ENCODE results near the gene SCAMP4. TPM values are rescaled to one million over a fixed set of nuclear protein-coding genes. Genes with fewer than 3 reads are reported as not detected.

The SCAMP4 gene
- polyA plus RNA-seq, 1 experiment, result 6.7 TPM

DNA sequence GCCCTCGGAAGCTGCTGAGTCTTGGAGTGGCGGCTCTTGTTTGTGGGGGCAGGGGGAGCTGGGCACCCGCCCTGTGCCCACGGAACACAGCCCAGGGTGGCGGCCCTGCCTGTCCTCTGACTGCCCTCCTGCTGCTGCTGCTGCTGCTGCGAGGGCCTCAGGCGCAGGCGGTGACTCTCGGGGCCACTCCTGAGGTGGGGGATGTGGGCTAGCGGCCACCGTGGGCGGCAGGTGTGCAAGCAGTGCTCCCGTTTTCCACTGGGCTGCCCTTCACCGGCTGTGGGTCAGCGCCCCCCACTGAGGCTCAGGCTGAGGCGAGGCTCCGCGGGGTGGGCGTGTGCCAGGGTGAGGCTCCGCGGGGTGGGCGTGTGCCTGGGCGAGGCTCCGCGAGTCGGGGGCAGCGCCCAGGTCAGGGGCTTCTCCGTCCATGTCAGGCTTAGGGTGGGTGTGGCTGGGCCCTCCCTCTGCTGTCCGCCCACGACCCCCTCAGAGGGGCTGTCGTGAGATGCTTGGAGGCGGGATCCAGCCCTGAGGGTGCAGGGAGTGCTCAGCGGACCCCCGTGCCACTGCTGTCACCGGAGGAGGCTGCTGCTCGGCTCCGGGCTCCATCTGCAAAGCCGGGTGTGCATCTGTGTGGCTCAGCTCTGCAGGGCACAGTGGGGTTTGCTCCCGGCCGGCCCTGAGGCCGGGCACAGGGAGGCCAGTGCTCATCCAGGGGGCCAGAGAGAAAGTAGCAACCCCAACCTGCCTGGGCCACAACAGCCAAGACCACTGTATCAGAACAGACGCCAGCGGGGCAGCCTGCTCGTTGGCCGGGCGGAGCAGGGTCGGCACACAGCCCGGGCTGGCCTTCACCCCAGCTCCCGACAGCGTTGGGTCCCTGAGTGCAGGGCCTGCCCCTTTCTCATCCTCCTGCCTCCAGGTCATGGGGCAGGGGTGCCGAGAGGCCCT lies 50.2 kb downstream of the SCAMP4 start:
- CTCF ChIA-PET, result interaction anchor here (0.5 kb wide), 1 partner anchor 10 kb away, joined by 10 read pairs; no protein-coding TSS in a partner anchor
- H3K4me3 ChIP-seq (ENCODE audit: low read depth, low read length), result no peak overlapping the region
- H3K9me3 ChIP-seq (ENCODE audit: control insufficient read depth, insufficient read depth, low read length), result peaks cover 8% of the 10 kb centered on the region; the same call in 1 of the 2 replicates
- DNase-seq (ENCODE audit: low read depth, low spot score), result no peak
- no peak for TF ChIP-seq CTCF (IDR thresholded peaks at IDR 0.05; ENCODE audit: low read depth, low read length)
- no peak overlapping the region for H3K27ac ChIP-seq (ENCODE audit: low read depth, low read length)
- POLR2A ChIA-PET, result no interaction called here
- H3K27me3 ChIP-seq (ENCODE audit: control insufficient read depth, insufficient read depth, low read length), result no peaks in the 10 kb centered on the region

- no peak for DNase-seq (ENCODE audit: low read depth, low spot score)
- Histone ChIP-seq H3K9me3 (ENCODE audit: control insufficient read depth, insufficient read depth, low read length) (peaks cover 3% of the 10 kb centered on the region; the same call in 1 of the 2 replicates), H3K4me3 (ENCODE audit: low read depth, low read length) (no peak overlapping the region), H3K27ac (ENCODE audit: low read depth, low read length) (no peak overlapping the region), H3K27me3 (ENCODE audit: control insufficient read depth, insufficient read depth, low read length) (no peaks in the 10 kb centered on the region)
- ChIA-PET POLR2A (no interaction called here), CTCF (no interaction called here)
- TF ChIP-seq CTCF (IDR thresholded peaks at IDR 0.05; ENCODE audit: low read depth, low read length), result no peak
These were observed 50.9 kb downstream of the SCAMP4 start for GRCh38 chr19:1956122-1956494.

- no peak for TF ChIP-seq CTCF (IDR thresholded peaks at IDR 0.05; ENCODE audit: low read depth, low read length)
These were observed 51.8 kb downstream of the SCAMP4 start for GRCh38 chr19:1956868-1957492.

GRCh38 chr19:1957562-1958248 lies 52.5 kb downstream of the SCAMP4 start:
- TF ChIP-seq CTCF (IDR thresholded peaks at IDR 0.05; ENCODE audit: low read depth, low read length), result no peak
- DNase-seq (ENCODE audit: low read depth, low spot score), result no peak
- H3K9me3 ChIP-seq (ENCODE audit: control insufficient read depth, insufficient read depth, low read length), result no peaks in the 10 kb centered on the region; the same call in 1 of the 2 replicates
- CTCF ChIA-PET, result no interaction called here
- no peaks in the 10 kb centered on the region for H3K27me3 ChIP-seq (ENCODE audit: control insufficient read depth, insufficient read depth, low read length)
- no peak overlapping the region for H3K4me3 ChIP-seq (ENCODE audit: low read depth, low read length)
- H3K27ac ChIP-seq (ENCODE audit: low read depth, low read length), result no peak overlapping the region
- POLR2A ChIA-PET, result interaction anchor here (0.8 kb wide), 1 partner anchor 12 kb away, joined by 3 read pairs; no protein-coding TSS in a partner anchor

More at GRCh38 chr19:1956868-1957492, 51.8 kb downstream of the SCAMP4 start:
- CTCF ChIA-PET, result no interaction called here
- POLR2A ChIA-PET, result no interaction called here
- no peak overlapping the region for H3K27ac ChIP-seq (ENCODE audit: low read depth, low read length)
- H3K4me3 ChIP-seq (ENCODE audit: low read depth, low read length), result no peak overlapping the region
- H3K9me3 ChIP-seq (ENCODE audit: control insufficient read depth, insufficient read depth, low read length), result peaks cover 1% of the 10 kb centered on the region; the same call in 1 of the 2 replicates
- no peak for DNase-seq (ENCODE audit: low read depth, low spot score)
- no peaks in the 10 kb centered on the region for H3K27me3 ChIP-seq (ENCODE audit: control insufficient read depth, insufficient read depth, low read length)
